Dermis blood vessel endothelial cell (primary cell): Measurements from ENCODE around the gene ZBTB44. TPM values are rescaled to one million over a fixed set of nuclear protein-coding genes. Genes with fewer than 3 reads are reported as not detected.
"Not testable (repeated sequence)": the region's sequence is repeated elsewhere in the genome, so short reads cannot be mapped to it uniquely, and the experiment has no call there.

Source experiments
- DNase-seq: peaks from one replicate; pipeline ENCODE4 v3.0.0; 2010
- total RNA-seq: library from RNA; depleted of rRNA; stranded (reverse); fragments of >200 nt; gene quantifications from 2 replicates; pipeline ENCODE4 v1.2.3, GENCODE V29; 2014

Gene ZBTB44
- total RNA-seq, 1 donor from 2014 or later, result 36.4 TPM

DNA sequence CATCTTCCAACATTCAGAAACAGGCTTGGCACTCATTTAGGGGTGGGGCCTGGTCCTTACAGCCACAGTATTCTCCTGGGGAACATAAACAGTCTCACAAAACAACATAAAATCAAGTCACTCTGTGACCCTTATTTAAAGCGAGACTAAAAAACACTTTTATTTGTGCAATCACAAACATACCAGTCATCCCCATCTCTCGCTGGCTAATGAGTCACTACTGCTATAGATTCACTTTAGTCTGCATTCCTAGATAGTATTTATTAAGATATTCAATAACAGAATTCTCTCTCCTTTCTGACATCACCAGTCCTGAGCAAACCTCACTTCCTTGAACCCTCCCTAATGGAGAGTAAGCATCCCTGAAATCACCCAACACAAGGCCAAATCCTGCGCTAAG, 68.0 kb downstream of the ZBTB44 start:
- DNase-seq, result no peak

DNA sequence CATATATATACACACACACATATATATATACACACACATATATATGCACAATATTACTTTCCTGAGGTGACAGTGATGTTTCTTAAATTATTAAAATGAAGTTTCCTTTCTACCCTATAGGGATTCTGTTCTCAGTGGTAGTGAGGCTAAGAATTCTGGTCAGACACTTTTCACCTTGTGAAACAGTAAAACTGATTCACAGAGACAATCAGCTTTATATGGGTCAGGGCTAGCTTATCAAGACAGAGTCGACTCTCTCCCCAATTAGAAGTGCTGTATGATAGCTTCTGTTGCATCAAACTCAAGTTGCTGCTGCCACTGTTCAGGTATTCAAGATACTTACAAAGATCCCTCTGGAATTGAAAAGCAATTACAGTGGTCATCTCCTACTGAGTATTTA, 68.4 kb downstream of the ZBTB44 start:
- no peak for DNase-seq

DNA sequence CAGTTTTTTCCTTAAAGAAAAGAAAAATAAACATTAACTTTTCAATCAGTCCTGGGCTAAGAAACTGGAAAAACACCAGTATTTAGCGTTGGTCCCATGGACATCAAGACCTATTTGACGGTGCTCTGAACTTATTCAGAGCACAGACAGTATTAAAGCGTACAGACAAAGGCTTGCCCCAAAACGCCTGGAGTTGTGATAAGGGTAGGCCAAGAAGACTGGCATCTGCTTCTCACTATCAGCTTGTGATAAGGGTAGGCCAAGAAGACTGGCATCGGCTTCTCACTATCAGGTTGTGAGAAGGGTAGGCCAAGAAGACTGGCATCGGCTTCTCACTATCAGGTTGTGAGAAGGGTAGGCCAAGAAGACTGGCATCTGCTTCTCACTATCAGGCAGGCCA, 69.3 kb downstream of the ZBTB44 start:
- DNase-seq, result not testable (repeated sequence)

DNA sequence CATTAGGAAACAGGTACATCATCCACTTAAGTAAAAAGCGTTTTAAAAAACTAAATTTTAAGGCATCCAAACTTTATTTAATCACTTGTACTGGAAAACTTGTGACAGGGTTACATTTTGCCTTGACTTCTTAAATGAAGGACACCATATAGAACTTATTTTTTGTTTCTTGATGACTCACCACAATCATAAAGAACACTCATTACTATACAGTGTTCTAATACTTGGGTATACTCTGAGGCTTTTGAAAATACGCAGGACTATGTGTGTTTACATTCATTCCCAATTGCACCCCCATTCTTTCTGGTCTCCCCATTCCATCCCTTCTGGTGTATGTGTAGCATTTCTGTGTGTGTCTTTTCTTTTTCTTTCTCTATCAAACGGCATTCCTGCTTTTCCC, 69.9 kb downstream of the ZBTB44 start:
- DNase-seq, result no peak

DNA sequence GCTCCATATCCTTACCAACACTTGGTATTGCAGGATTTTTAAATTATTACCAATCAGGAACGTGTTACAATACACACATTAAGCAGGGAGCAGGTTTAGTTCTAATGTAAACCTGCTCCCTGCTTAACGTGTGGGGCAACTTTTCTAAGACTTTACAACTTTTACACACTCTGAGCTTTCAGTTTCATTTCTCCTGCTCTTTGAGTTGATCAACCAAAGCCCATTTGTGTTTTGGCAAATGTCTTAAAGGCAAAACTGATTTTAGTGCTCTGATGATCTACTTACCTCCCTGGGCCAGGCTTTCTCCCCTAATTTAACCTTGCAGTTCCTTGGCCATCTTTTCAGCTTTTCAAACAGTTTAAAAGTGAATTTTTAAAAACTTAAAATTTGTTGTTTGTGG, 70.9 kb downstream of the ZBTB44 start:
- DNase-seq, result no peak

DNA sequence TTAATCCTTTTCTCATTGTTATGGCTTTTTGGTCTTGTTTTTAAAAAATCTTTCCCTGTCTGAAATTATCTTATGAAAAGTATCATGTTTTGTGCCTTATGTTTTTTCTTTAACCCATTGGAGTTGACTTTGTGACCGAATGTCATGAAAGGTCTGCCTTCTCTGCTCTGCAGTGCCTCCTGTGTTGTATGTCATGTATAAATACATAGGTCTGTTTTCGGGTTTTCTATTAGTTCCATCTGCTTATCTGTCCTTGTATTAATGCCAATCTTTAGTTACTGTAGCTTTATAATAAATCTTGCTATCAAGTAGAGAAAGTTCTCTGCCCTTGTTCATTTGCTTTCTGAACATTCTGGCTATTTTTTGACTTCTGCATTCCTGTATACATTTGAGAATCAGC, 73.0 kb downstream of the ZBTB44 start:
- DNase-seq, result no peak

DNA sequence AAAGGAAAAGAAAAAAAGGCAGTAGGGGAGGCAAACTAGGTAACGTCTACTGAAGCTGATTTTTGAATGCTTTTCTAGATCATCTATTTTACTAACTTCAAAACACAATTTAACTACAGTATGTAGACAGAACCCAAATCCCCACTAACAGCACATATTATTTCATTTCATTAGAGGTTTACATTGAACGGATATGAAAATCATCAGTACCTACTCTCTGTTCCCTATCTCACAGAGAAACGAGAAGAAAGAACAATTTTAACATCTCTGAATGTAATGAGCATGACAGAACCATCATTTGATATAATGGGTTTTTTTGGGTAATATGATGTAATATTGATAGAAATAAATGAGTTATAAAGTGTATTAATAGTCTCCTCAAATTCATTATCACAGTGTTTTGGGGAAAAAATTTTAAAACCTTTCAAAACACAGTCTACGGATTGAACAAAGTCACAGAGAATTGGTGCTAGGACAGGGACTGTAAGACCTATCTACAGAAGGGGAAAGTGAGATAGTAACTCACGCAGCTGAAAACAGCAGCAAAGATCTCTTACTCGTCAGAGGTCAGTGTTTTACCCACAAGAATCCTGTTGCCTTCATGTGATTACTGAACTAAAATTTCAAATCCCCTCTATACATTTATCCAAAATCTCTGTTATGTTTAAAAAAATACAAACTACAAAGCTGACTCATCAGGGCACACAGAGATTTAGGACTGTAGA, 77.3 kb downstream of the ZBTB44 start:
- no peak for DNase-seq

DNA sequence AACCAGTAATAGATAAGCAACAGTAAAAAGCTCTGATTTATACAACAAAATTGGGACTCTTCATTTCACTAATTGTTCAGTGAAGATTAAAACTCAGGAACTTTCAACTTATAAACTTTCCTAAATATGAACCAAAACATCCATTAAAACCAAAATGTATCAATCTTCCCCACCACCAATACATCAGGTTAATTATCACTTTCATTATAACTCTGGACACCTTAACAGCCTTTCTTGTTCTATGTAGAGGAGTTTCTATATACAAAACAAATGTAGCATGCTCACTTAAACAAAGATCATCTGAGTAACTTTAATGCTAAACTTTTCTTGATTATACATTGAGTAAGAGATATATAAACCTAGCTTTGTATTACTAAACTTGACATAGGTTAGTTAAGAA, 80.4 kb downstream of the ZBTB44 start:
- no peak for DNase-seq

DNA sequence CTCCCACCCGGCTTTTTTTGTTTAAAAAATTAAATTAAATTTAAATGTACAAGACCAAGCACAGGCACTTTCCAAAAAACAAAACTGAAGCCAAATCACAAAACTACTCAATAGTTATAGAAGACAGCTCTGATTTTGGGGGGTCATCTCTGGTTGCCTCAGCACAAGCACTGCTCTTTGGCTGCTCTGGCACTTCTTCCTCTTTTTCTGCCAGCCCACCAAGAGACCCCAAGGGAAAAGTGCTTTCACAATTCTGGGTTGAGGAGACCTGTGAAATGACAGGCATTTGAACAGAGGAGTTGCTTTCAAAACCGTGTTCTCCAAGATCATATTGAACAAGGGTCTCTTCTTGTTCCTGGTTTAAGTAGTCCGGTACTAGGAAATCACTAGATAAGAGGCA, 80.8 kb downstream of the ZBTB44 start:
- DNase-seq, result not testable (repeated sequence)

DNA sequence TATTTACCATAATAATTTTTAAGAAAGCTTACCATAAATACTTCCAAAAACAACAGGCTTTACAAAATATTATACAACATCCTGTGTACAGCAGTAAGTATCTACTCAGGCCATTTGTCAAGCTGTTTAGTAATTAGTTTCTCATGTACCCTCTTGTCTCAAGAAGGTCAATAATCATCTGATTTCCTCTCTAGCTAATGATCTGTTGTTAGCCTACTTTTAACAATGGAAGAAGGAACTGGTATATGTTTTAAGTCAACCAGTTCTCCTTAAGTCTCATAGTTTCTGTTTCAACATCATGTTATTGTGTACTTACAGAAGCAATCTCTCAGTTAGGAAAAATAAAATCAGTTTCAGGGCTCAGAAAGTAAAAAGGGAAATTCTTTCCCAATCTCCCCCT, 81.2 kb downstream of the ZBTB44 start:
- not testable (repeated sequence) for DNase-seq

DNA sequence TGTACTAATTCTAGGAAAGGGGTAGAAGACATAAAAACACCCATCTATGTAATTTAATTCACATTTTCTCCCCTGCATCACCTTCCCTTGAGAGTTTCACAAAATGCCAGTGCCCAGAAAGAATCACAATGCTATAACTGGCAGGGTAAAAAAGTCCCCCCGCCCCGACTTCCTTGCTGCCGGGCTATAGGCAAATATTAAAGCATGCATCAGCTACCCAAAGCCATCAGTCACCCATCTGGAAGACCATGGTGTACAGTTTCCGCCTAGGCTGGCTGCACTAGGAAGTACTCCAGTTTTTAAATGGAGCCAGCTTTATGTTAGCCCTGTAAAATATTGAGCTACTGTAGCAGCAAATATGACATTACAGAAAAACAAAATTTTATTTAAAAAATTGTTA, 87.3 kb downstream of the ZBTB44 start:
- DNase-seq, result no peak

DNA sequence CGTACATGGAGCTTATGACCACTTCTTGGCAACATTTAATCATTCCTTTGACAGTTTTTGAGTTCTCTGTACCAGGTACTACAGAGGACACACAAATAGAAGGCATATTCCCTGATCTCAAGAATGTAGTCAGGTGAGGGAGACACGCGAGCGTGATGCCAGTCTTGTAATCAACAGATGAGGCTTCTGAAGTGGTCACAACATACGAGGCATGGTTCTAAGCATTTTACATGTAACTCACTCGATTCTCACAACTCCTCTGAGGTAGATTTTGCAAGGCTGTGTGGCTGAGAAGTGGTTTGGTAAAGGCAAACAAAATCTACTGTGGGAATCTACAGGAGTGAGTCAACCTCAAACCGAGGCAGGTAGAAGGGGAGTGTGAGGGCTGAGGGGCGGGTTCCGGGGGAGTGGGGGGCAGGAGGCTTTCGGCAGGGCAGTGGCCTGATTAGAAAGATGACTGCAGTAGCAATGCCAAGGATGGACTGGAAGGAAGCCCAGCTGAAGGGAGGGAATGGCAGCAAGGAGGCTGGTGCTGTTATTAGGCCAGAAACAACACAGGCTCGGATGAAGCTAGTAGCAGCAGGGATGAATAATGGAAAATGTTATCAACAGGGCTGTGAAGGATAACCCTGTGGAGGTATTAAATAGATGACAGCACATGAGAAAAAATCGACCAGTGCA, 91.3 kb downstream of the ZBTB44 start:
- no peak for DNase-seq

DNA sequence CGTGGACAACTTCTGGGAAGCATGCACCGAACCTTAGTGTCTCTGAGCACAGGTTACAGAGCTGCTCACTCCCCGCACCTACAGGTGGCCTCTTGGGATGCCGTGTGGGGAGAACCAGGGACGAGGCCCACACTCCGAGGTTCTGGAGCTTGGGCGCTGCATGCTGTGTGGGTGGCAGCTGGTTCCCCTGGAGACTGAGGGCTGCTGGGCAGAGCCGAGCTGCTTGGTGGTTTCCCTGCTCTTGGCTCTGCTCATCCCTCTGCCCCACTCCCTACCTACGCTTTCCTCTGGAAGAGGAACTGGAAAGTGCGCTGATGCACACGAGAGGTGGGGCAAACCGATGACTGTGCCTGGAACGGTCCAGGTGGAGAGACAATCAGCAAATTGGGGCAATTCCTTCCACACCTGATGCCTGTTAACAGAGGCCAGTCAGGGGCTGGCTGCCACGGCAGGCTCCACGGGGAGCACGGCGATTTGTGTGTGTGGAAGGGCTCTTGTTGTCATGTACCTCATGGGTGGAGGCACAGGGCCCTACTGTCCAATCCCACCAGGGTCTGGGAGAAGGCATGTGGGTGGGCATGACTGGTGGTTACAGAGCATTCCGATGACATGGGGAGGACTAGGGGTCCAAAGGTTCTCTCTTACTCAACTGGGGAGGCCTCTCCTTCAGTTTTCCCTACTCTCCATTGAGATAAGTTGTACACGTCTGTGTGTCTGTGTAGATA, 94.2 kb downstream of the ZBTB44 start:
- DNase-seq, result no peak

DNA sequence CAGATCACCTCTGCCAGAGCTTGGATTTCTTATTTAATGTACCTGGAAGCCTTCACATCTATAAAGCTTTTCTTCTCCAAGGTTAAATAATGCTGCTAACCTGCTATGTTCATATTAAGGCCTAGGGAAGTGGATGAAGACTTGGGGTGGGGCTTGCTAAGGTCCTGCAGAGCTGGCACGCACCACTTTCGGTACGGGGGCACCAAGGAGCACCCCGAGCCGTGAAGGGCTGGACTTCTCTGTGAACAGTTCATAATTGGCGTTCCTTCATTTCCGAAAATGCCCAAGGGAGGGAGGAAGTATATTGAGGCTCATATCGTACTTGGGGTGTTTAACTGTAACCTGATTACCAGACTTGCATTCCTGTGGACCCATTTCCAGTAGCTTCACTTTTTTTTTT, 95.6 kb downstream of the ZBTB44 start:
- DNase-seq, result no peak

DNA sequence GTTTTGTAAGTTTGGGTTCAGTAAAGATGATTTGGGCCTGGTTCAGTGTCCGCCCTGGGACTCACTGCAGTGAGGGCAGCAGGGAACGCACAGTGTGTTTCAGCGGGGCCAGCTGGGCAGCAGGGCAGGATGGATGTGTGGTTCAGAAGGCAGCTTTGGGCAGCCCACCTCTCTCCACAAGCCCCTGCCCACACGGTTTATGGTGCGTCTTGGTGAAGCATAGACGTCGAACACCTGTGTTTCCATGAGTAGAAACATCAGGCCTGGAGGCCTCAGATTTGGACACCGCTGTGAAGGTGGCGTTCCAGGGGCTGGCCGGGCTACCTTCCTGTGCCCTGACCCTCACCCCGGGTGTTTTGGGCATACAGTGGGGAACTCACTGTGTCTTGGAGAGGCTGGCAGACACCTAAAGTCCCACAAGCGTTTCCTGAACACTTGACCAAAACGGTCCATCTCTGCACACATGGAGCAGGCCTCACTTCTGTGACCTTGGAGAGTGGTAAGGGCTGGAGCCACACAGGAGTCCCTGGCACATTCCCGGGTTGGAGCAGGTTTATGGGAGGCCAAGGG, 96.1 kb downstream of the ZBTB44 start:
- no peak for DNase-seq

DNA sequence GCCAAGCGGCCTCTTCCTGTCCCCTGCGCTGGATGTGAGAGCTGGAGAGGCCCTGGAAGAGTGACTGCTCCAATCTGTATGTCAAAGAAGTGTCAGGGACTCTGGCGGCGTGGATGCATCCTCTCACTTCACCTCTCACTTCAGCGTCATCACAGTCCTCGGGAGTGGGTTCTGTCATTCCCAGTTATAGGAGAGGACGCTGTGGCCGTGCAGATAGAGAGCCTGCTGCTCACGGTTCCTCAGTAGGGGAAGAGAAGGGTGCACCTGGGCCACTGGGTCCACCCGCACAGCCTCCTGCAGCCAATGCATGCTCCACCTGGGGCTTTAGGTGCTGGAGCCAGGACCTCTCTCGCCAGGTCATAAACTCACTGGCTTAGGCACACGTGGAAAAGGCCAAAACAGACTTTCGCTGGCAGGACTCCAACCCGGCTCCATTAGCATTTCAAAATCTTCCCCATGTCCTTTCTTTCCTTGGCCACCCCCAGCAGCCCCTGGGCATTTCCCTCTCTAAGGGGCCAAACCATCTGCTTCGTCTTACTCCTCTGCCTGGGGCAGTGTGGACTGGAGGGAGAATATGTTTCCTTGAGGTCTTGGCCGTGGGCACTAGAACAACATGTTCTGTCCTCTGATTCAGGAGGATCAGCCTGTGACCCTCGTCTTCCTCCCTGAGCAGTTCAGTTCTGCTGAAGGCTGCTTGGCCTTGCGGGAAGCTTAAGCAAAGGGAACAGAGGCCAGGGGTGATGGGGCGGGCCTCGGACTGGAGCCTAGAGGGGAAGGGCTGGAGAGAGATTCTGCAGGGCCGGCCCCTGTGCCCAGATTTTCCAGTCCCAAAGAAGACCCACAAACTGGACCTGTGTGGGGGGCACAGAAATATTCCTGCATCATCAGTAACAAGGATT, 97.3 kb downstream of the ZBTB44 start:
- no peak for DNase-seq

DNA sequence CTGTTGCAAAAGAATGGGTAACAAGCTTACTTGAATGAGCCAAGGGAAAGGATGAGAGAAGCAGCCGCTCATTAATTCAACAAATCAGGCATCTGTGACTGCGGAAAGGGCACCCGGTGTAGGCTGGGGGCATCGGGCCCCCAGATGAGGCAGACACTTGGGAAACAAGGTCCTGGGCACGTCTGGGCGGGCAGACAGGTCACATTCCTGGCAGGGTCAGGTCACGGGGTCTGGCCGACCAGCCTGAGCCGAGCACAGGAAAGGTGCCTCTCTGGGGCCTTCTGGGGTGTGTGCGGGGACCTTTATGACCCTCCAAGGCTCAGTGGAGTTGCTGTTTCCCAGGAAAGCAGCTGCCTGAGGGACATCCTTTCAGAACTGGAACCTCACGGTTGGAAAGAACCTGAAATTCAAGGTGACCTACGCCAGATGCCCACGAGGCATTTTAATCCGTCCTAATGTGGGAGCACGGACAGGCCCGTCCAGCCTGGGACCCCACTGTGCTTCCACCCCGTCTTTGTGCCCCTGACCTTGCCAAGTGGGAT, 98.1 kb downstream of the ZBTB44 start:
- no peak for DNase-seq

DNA sequence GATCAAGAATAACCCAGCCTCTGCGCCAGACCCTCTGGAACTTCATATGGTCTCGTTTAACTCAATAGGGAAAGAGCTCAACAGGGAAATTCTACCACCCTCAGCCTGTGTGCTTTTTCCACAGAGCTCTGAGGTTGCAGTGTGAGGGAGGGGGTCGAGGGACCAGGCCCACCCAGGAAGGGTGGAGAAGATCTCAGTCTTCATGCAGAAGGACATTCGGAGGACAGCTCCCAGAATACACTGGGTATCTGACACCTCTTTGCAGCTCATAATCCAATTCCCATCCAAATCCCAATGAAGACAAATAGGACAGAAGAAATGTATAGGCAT, 98.5 kb downstream of the ZBTB44 start:
- DNase-seq, result no peak

DNA sequence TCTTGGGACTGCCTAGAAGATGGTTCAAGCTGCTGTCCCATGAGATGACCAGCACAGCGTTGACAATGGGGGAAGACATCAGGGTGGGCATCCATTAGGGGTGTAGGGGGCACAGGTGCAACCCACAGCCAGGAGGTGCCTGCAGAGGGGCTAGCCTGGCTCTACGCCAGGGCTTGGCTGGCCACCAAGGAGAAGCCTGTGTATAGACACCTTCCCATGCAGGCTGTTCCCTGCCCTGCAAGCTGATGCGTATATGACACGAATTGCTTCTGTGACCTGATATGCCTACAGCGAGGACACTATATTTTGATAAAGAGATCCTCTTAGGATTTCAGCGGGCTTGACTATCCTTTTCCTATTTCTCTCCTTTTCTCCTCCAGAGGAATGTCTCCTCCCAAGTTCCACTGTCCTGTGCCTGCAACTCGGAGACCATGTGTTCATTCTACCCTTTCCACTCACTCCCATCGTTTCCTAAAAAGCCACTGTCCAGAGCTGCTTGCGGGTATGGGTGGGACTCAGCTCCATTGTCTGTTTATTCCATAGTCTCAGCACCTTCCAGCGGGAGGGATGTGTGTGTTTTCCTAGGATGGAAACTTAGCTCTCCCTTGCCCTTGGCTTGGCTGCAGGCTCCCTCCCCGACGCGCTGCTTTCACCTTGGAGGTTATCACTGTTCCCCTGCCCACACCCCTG, 99.0 kb downstream of the ZBTB44 start:
- DNase-seq, result no peak

DNA sequence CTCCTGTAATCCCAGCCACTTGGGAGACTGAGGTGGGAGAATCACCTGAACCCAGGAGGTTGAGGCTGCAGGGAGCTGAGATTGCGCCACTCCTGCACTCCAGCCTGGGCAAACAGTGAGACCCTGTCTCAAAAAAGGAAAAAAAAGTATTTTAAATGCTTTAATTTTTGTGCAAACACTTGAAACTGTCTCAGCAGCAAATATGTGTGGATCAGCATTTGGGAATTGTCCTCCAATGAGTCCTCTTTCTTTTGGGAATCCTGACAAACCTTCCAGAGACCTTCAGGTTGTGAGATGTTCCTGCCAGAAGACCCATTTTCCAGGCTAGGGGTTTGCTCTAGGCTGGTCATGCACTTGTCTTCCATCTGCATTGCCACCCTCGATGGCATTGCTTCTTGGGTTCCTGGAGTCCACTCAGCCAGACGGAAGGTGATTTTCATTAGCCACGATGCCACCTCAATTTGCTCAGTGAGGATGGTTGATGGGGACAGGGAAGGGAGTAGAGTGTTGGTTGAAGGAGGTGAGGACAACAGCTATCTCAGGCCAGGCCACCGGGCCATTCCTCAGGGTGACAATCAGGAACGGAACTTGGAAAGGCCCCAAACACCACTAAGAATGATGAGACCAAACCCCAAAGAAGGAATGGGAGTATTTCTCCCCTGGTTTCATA, 99.7 kb downstream of the ZBTB44 start:
- no peak for DNase-seq

DNA sequence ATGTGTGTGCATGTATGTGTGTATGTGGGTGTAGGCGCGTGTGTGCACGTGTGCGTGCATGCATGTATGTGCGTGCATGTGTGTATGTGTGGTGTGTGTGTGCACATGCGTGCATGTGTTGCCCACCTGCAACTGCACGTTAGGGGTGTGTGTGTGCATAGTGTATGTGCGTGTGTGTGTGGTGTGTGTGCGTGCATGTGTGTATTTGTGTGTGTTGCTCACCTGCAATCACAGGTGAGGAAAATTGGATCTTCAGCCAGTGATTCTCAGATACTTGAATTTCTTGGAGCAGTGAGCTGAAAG, 100.8 kb downstream of the ZBTB44 start:
- DNase-seq, result no peak
